ENCODE data around the gene DBNDD1. TPM values are rescaled to one million over a fixed set of nuclear protein-coding genes. Genes with fewer than 3 reads are reported as not detected.

Gene DBNDD1
- total RNA-seq, 1 experiment from 2014 or later, result 60.2 TPM

DNA sequence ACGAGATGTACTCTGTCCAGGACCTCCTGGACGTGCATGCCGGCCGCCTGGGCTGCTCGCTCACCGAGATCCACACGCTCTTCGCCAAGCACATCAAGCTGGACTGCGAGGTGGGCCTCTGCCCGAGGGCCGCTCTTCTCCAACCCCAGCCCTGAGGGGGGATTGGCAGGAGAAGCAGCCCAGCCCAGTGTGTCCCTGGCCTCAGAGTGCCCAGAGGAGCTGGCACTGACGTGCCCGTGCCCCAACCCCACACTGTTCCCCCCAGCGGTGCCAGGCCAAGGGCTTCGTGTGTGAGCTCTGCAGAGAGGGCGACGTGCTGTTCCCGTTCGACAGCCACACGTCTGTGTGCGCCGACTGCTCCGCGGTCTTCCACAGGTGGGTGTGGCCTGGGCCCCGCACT is 55.1 kb downstream of the DBNDD1 start:
- H3K79me2 ChIP-seq (ENCODE audit: insufficient read depth, low read length), result no peaks in the 10 kb centered on the region
- no peaks in the 10 kb centered on the region for H3K9me2 ChIP-seq (ENCODE audit: insufficient read depth)
- no peaks in the 10 kb centered on the region for H3K4me1 ChIP-seq (ENCODE audit: control insufficient read depth in 1 of 2, insufficient read depth in 2 of 2, low read length in 2 of 2)
- no peak overlapping the region for H3K4me2 ChIP-seq (ENCODE audit: low read length)
- no peak overlapping the region for H2AFZ ChIP-seq (ENCODE audit: low read depth, low read length, poor library complexity, severe bottlenecking)
- POLR2A ChIA-PET, result no interaction called here
- intact Hi-C loops (cut with micrococcal nuclease), result no loop called here
- no peak overlapping the region for H3K27ac ChIP-seq (ENCODE audit: low read depth, low read length)
- H3K9ac ChIP-seq (ENCODE audit: low read length), result no peak overlapping the region
- peaks cover 5 to 14% of the 10 kb centered on the region in 2 experiments; a peak in 2 of 4 replicates for H3K36me3 ChIP-seq (ENCODE audit: control insufficient read depth in 1 of 2, insufficient read depth in 2 of 2, low read length in 2 of 2)
- no peaks in the 10 kb centered on the region for H3K27me3 ChIP-seq (ENCODE audit: insufficient read depth, low read length)
- no peak for TF ChIP-seq CBX3 (IDR thresholded peaks at IDR 0.05; ENCODE audit: low read depth)
- no peak for TF ChIP-seq RAD21 (IDR thresholded peaks at IDR 0.05; ENCODE audit: low read depth)
- TF ChIP-seq SP1 (IDR thresholded peaks at IDR 0.05; ENCODE audit: low read depth), result no peak
- TF ChIP-seq, protein P1, sequence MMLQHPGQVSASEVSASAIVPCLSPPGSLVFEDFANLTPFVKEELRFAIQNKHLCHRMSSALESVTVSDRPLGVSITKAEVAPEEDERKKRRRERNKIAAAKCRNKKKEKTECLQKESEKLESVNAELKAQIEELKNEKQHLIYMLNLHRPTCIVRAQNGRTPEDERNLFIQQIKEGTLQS (IDR thresholded peaks at IDR 0.05), result no peak
- H3K4me3 ChIP-seq (replicated peaks in 1 of 2; ENCODE audit: low read depth in 1 of 2, low read length in 2 of 2), result no peak overlapping the region
- RAD21 ChIA-PET (ENCODE audit: low non-redundant PET in 1 of 2, low total read pairs in 2 of 2, uncharacterized antibody in 2 of 2, unreplicated experiment in 2 of 2), result no interaction called here
- CTCF ChIA-PET, result no interaction called here
- BruUV-seq (replicated peaks), result no TSS peak
- DNase-seq (ENCODE audit: low read depth, low spot score), result no peak
- ATAC-seq, result no peak
- no peaks in the 10 kb centered on the region for H4K20me1 ChIP-seq (ENCODE audit: insufficient read depth)
- H3K9me3 ChIP-seq (ENCODE audit: control insufficient read depth in 1 of 2, insufficient read depth in 1 of 2, low read depth in 1 of 2, low read length in 2 of 2), result no peaks in the 10 kb centered on the region

DNA sequence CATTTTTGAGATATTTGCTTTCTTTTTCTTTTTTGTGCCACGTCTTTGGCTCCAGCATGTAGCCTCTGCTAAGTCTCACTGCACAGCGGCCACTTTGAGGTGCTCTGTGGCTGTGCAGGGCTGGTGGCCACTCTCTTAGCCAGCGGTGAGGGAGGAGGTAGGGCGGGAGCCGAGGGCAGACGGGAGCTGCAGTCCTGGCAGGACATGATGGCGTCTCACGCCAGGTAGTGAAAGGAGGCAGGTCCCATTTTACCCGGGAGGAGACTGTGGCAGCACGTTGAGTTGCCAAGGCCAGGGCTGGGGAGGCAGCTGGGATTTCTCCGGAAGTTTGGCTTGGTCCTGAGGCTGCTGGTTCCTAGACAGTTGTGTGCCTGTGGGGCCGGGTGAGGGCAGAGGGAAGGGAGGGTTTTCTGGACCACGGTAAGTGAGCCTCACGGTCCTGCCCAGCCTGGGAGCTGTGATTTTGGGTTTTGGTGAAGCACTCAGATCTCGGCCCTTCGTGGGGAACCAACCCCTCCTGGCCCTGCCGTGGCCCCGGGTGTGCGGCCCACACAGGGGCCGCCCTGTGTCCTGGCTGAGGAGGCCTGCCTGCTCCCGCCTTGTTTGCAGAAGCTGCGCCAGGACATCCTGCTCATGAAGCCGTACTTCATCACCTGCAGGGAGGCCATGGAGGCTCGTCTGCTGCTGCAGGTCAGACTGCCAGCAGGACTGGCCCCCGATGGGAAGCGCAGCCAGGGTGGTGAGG is 56.3 kb downstream of the DBNDD1 start:
- Histone ChIP-seq H3K4me1 (ENCODE audit: control insufficient read depth in 1 of 2, insufficient read depth in 2 of 2, low read length in 2 of 2) (no peaks in the 10 kb centered on the region), H3K79me2 (ENCODE audit: insufficient read depth, low read length) (no peaks in the 10 kb centered on the region), H3K9ac (ENCODE audit: low read length) (no peak overlapping the region), H3K9me2 (ENCODE audit: insufficient read depth) (no peaks in the 10 kb centered on the region), H2AFZ (ENCODE audit: low read depth, low read length, poor library complexity, severe bottlenecking) (no peak overlapping the region), H3K27ac (ENCODE audit: low read depth, low read length) (no peak overlapping the region), H3K9me3 (ENCODE audit: control insufficient read depth in 1 of 2, insufficient read depth in 1 of 2, low read depth in 1 of 2, low read length in 2 of 2) (no peaks in the 10 kb centered on the region), H4K20me1 (ENCODE audit: insufficient read depth) (no peaks in the 10 kb centered on the region), H3K4me3 (replicated peaks in 1 of 2; ENCODE audit: low read depth in 1 of 2, low read length in 2 of 2) (no peak overlapping the region), H3K27me3 (ENCODE audit: insufficient read depth, low read length) (no peaks in the 10 kb centered on the region), H3K36me3 (ENCODE audit: control insufficient read depth in 1 of 2, insufficient read depth in 2 of 2, low read length in 2 of 2) (peaks cover 5 to 27% of the 10 kb centered on the region in 2 experiments; a peak in 3 of 4 replicates), H3K4me2 (ENCODE audit: low read length) (no peak overlapping the region)
- intact Hi-C loops (cut with micrococcal nuclease), result no loop called here
- DNase-seq (ENCODE audit: low read depth, low spot score) (no peak), ATAC-seq (no peak)
- ChIA-PET POLR2A (no interaction called here), RAD21 (ENCODE audit: low non-redundant PET in 1 of 2, low total read pairs in 2 of 2, uncharacterized antibody in 2 of 2, unreplicated experiment in 2 of 2) (no interaction called here), CTCF (no interaction called here)
- TF ChIP-seq TCF7L2 (IDR thresholded peaks at IDR 0.05; ENCODE audit: borderline replicate concordance, extremely low read depth, insufficient read depth, insufficient read length) (no peak), POLR2A (IDR thresholded peaks at IDR 0.05; ENCODE audit: borderline replicate concordance, extremely low read depth, insufficient read depth, insufficient read length) (no peak), CBX3 (IDR thresholded peaks at IDR 0.05; ENCODE audit: low read depth) (no peak)
- BruUV-seq (replicated peaks), result TSS peak; percentile 15
